Loucy (cell line): Measurements from ENCODE around the gene WFDC10A.

ENCODE experiments used
- H2AFZ ChIP-seq: fragments of 200-600 bp; sonication (generic); 2 replicates; pipeline ENCODE4 v1.6.0; 2016; ENCODE audit warnings: antibody characterized with exemption, mild to moderate bottlenecking, low read length, moderate library complexity
- H3F3A ChIP-seq: fragments of 200-600 bp; 2 replicates; pipeline ENCODE4 v1.6.0; 2016; ENCODE audit warnings: antibody characterized with exemption, low read depth, mild to moderate bottlenecking
- H3K27me3 ChIP-seq: fragments of 200-600 bp; sonication (generic); 2 replicates; pipeline ENCODE4 v1.6.1; 2014; ENCODE audit warnings: low read length, mild to moderate bottlenecking; ENCODE audit not compliant: insufficient read depth, poor library complexity, severe bottlenecking
- H3K36me3 ChIP-seq: fragments of 200-600 bp; sonication (generic); 2 replicates; pipeline ENCODE4 v1.6.1; 2016; ENCODE audit warnings: low read length; ENCODE audit not compliant: insufficient read depth
- H3K4me1 ChIP-seq: fragments of 200-600 bp; sonication (generic); 2 replicates; pipeline ENCODE4 v1.5.1; 2014; ENCODE audit warnings: low read length, mild to moderate bottlenecking; ENCODE audit not compliant: insufficient read depth, poor library complexity, severe bottlenecking
- H3K4me2 ChIP-seq: fragments of 200-600 bp; sonication (generic); 2 replicates; pipeline ENCODE4 v1.6.0; 2014; ENCODE audit warnings: antibody characterized with exemption, low read length, low read depth, mild to moderate bottlenecking; ENCODE audit not compliant: poor library complexity, severe bottlenecking
- H3K4me3 ChIP-seq: fragments of 200-600 bp; sonication (generic); 2 replicates; pipeline ENCODE4 v1.5.1; 2014; ENCODE audit warnings: low read length, mild to moderate bottlenecking, mixed read lengths; ENCODE audit not compliant: poor library complexity, severe bottlenecking
- H3K79me2 ChIP-seq: fragments of 200-600 bp; sonication (generic); 2 replicates; pipeline ENCODE4 v1.6.1; 2014; ENCODE audit warnings: low read length; ENCODE audit not compliant: insufficient read depth
- H3K9ac ChIP-seq: fragments of 200-600 bp; sonication (generic); 2 replicates; pipeline ENCODE4 v1.6.0; 2014; ENCODE audit warnings: mild to moderate bottlenecking, low read depth, low read length, moderate library complexity; ENCODE audit not compliant: poor library complexity, severe bottlenecking
- H3K9me2 ChIP-seq: fragments of 200-600 bp; sonication (generic); replicated peaks from 2 replicates; pipeline ENCODE4 v1.6.1; 2016; ENCODE audit warnings: low read depth, low read length, mixed read lengths
- H3K9me3 ChIP-seq: fragments of 200-600 bp; sonication (generic); 2 replicates; pipeline ENCODE4 v1.6.1; 2014; ENCODE audit warnings: mild to moderate bottlenecking, antibody characterized with exemption, low read length, low read depth; ENCODE audit not compliant: insufficient read depth
- H4K20me1 ChIP-seq: fragments of 200-600 bp; sonication (generic); 2 replicates; pipeline ENCODE4 v1.6.0; 2014; ENCODE audit warnings: antibody characterized with exemption, low read length, mild to moderate bottlenecking; ENCODE audit not compliant: insufficient read depth, poor library complexity, severe bottlenecking
- CTCF ChIP-seq: fragments of 200-600 bp; sonication (generic); conservative IDR thresholded peaks from 2 replicates; pipeline ENCODE4 v1.5.1; 2014; ENCODE audit warnings: mild to moderate bottlenecking, antibody characterized with exemption, low read length
- EZH2phosphoT487 ChIP-seq: fragments of 200-600 bp; IDR thresholded peaks from 2 replicates; pipeline ENCODE4 v1.6.1; 2018; ENCODE audit warnings: antibody characterized with exemption, mild to moderate bottlenecking, moderate library complexity, borderline replicate concordance

WFDC10A gene

GRCh38 chr20:45588800-45589199 is 40.7 kb upstream of the WFDC10A start:
- H4K20me1 ChIP-seq = no peaks in the 10 kb centered on the region
- no peaks in the 10 kb centered on the region for H3K36me3 ChIP-seq
- no peak overlapping the region for H3K4me3 ChIP-seq
- H3K79me2 ChIP-seq = no peaks in the 10 kb centered on the region
- no peaks in the 10 kb centered on the region for H3K9me2 ChIP-seq
- no peak overlapping the region for H3K4me2 ChIP-seq
- H3F3A ChIP-seq = no peaks in the 10 kb centered on the region
- H2AFZ ChIP-seq = no peak overlapping the region
- TF ChIP-seq EZH2phosphoT487 (no peak), CTCF (no peak)
- no peaks in the 10 kb centered on the region for H3K27me3 ChIP-seq
- H3K9me3 ChIP-seq = no peaks in the 10 kb centered on the region
- no peaks in the 10 kb centered on the region for H3K4me1 ChIP-seq
- H3K9ac ChIP-seq = no peak overlapping the region

GRCh38 chr20:45589725-45590124 is 39.8 kb upstream of the WFDC10A start:
- Histone ChIP-seq H4K20me1 (no peaks in the 10 kb centered on the region), H2AFZ (no peak overlapping the region), H3K4me1 (no peaks in the 10 kb centered on the region), H3K27me3 (no peaks in the 10 kb centered on the region), H3F3A (no peaks in the 10 kb centered on the region), H3K9ac (no peak overlapping the region), H3K4me3 (no peak overlapping the region), H3K9me2 (no peaks in the 10 kb centered on the region), H3K36me3 (no peaks in the 10 kb centered on the region), H3K79me2 (no peaks in the 10 kb centered on the region), H3K4me2 (no peak overlapping the region), H3K9me3 (no peaks in the 10 kb centered on the region)
- no peak for TF ChIP-seq CTCF
- no peak for TF ChIP-seq EZH2phosphoT487

- peak; percentile 99 for TF ChIP-seq CTCF
- no peak for TF ChIP-seq EZH2phosphoT487
- Histone ChIP-seq H3K4me1 (no peaks in the 10 kb centered on the region), H2AFZ (0 out of 2 replicates have a peak overlapping the region, but pooled peaks have one; percentile 4), H3K4me2 (no peak overlapping the region), H4K20me1 (no peaks in the 10 kb centered on the region), H3K9me2 (no peaks in the 10 kb centered on the region), H3K4me3 (no peak overlapping the region), H3F3A (no peaks in the 10 kb centered on the region), H3K27me3 (no peaks in the 10 kb centered on the region), H3K36me3 (no peaks in the 10 kb centered on the region), H3K9ac (no peak overlapping the region), H3K9me3 (no peaks in the 10 kb centered on the region), H3K79me2 (no peaks in the 10 kb centered on the region)
Measured at GRCh38 chr20:45592574-45593189, 36.9 kb upstream of the WFDC10A start.
